Measurements from ENCODE around the gene TERF2IP. TPM values are rescaled to one million over a fixed set of nuclear protein-coding genes. Genes with fewer than 3 reads are reported as not detected.

Gene TERF2IP, protein sequence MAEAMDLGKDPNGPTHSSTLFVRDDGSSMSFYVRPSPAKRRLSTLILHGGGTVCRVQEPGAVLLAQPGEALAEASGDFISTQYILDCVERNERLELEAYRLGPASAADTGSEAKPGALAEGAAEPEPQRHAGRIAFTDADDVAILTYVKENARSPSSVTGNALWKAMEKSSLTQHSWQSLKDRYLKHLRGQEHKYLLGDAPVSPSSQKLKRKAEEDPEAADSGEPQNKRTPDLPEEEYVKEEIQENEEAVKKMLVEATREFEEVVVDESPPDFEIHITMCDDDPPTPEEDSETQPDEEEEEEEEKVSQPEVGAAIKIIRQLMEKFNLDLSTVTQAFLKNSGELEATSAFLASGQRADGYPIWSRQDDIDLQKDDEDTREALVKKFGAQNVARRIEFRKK
- 46.4 and 66.0 TPM in 2 replicates for total RNA-seq

DNA sequence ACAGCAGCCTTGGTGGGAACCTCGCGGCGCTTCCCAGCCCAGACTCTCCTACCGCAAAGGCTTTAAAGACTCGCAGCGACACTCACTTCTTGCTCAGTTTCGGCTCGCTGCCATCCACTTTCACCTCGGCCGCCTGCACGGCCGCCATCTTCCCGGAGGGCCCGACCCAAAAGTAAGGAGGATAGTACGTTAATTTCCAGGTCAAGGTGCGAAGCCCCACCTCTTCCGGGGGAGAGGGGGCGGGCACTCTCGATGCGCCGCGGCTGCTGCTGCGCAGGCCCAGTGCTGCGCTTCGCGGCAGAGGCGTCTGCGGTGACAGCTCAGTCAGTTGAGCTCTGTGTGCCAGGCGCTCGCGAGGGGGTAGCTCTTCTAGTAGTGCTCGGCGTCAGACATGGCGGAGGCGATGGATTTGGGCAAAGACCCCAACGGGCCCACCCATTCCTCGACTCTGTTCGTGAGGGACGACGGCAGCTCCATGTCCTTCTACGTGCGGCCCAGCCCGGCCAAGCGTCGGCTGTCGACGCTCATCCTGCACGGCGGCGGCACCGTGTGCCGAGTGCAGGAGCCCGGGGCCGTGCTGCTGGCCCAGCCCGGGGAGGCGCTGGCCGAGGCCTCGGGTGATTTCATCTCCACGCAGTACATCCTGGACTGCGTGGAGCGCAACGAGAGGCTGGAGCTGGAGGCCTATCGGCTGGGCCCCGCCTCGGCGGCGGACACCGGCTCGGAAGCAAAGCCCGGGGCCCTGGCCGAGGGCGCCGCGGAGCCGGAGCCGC, at the start of gene TERF2IP, which contains the start of gene KARS1:
Gene TERF2IP (plus strand): TSS at position 282 of the 773 bp plus-strand sequence. CDS start 110 bp downstream, at position 392.
Gene KARS1 (minus strand): TSS at position 174 of the 773 bp plus-strand sequence. CDS start 26 bp downstream, at position 148.

DNA sequence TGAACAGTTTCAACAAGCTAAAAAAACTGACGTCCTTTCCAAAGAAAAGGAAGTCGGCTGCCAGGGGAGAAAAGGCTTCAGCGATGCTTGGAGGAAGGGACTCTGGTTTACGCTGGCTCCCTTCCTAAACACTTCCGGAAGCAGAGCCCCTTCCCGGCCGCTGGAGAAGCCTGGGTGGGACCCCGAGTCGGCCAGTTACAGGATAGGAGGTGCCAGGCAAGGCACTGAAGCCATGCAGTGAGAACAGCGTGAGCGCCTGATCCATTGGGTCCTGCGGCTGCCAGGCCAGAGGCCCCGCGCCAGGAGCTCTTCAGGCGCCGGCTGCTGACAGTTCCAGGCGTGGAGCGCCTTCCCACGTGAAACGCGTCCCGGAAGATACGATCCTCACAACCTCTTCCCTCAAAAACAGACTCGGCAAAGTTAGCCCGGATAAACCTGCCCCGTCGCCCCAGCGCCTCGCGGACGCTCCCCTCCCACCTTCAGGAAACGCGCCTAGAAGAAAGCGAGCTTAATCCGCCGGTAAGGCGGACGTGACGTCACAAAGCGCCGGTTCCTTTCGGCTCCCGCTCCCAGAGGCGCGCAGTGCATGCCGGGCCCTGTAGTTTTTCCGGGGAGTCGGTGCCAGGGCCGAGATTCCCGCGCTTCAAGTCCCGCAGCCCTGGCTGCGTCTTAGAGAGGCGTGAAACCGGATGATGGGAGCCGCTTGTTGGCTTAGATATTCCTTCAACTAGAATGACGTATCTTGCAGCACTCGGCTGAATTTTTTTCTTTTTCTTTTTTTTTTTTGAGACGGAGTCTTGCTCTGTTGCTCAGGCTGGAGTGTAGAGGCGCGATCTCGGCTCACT, 24.6 kb upstream of the TERF2IP start, which contains the start of gene ADAT1:
Gene ADAT1 (minus strand): TSS at position 521 of the 845 bp plus-strand sequence. CDS start 2,482 bp downstream, outside the sequence.

DNA sequence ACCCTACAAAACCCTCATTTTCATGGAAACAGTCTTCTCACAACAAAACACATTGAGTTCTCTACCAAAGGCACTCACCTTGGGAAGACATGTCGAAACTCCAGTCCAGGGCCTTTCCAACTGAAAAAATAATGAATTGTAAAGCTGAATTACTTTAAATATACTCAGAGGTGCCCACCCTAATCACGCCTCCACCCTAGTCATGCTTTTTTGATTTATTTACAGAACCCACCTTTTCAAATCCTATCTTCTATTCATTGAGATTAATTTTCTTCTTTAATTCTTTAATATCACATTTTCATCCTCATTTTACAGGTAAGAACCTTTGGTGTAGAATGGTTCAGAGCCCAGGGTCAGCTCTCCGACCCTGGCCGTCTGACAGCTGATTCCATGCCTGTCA, 29.3 kb downstream of the TERF2IP start, which contains the start of gene CPHXL2:
Gene CPHXL2 (minus strand): TSS at position 101 of the 400 bp plus-strand sequence. CDS start 10 bp downstream, at position 91.

DNA sequence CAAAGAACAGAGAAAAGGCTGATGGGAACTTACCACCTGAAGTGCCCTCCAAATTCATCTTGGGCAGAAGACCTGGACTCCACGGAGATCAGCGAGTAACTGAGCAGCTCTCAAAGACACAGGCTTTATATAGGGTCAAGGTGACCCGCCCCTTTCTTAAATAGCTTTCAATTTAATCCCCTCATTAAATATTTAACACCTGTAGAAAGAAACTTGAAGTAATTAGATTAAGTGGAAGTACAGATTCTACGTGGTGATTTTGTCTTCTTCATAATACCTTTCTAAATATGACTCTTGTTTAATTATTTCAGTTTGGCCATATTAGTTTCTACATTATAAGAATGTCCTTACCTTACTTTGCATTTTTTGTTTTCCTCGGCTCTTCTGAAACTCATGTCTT, 53.8 kb downstream of the TERF2IP start, which contains the start of gene DUXB:
Gene DUXB (minus strand): TSS at position 101 of the 400 bp plus-strand sequence. CDS start 43 bp downstream, at position 58.

Other genes with a start within 250 kb of the TERF2IP start
- 44.3 and 56.0 TPM in 2 replicates for gene CFDP1, start 214.3 kb upstream of the TERF2IP start, total RNA-seq
- 8.8 and 13.3 TPM in 2 replicates for gene TMEM170A, start 183.1 kb upstream of the TERF2IP start, total RNA-seq
- 0.24 and 1.7 TPM in 2 replicates for gene CHST6, start 152.3 kb upstream of the TERF2IP start, total RNA-seq
- gene CHST5, start 111.7 kb upstream of the TERF2IP start, total RNA-seq, result not detected in 2 replicates
- gene TMEM231, start 91.5 kb upstream of the TERF2IP start, total RNA-seq, result 8.1 and 12.3 TPM in 2 replicates
- gene GABARAPL2, start 81.4 kb upstream of the TERF2IP start, total RNA-seq, result 52.0 and 69.9 TPM in 2 replicates
- 27.2 and 46.9 TPM in 2 replicates for gene ADAT1, start 24.5 kb upstream of the TERF2IP start, total RNA-seq
- gene KARS1, start 108 bp upstream of the TERF2IP start, total RNA-seq, result 126 and 172 TPM in 2 replicates
- gene CPHXL2, start 29.2 kb downstream of the TERF2IP start, total RNA-seq, result not detected in 2 replicates
- not detected in 2 replicates for gene DUXB, start 53.7 kb downstream of the TERF2IP start, total RNA-seq
- gene CPHXL, start 78.7 kb downstream of the TERF2IP start, total RNA-seq, result not detected in 2 replicates